Measurements from ENCODE around the gene RPGRIP1L. TPM values are rescaled to one million over a fixed set of nuclear protein-coding genes. Genes with fewer than 3 reads are reported as not detected.

Gene RPGRIP1L
- total and polyA plus RNA-seq, 2 donors (not counting 1 experiment from before 2014, with no cell fraction given), result 1.0 to 7.1 TPM

DNA sequence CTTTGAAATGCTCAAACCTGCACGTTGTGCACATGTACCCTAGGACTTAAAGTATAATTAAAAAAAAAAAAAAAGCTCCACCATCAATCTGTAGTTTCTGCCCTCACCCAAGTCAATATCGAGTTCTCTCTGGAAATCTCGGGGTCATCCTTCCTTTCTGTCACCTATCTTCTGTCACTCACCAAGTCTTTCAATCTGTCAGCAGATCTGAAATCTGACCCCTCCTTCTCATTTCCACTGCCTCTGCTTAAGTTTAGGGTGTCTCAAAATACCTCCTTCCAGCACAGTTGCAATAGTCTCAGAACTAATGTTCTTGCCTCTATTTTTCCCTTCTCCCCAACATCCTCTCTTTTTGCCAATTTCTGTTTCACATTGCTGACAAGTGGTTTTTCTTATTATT, 32.6 kb upstream of the RPGRIP1L start:
- H3K9me3 ChIP-seq (ENCODE audit: control extremely low read depth in 1 of 3, control insufficient read depth in 2 of 3, insufficient read depth in 1 of 3, low read length in 2 of 3), result no peaks in the 10 kb centered on the region
- Mint-ChIP-seq H3K4me1 (peaks cover 23% of the 10 kb centered on the region), H3K9me3 (ENCODE audit: insufficient read depth) (no peaks in the 10 kb centered on the region), H3K27me3 (no peaks in the 10 kb centered on the region), H3K4me3 (no peak overlapping the region), H3K27ac (no peak overlapping the region)
- no peak overlapping the region for H3K27ac ChIP-seq (ENCODE audit: low read length in 2 of 2)
- no peaks in the 10 kb centered on the region for H3K4me1 ChIP-seq (ENCODE audit: control insufficient read depth in 2 of 2, insufficient read depth in 2 of 2, low read length in 2 of 2)
- WGBS (ENCODE audit: insufficient coverage), result 100% methylated on average over 2 of the region's 3 CpGs
- POLR2A ChIA-PET, result no interaction called here
- no peak for TF ChIP-seq EZH2 (IDR thresholded peaks at IDR 0.05; ENCODE audit: borderline replicate concordance, insufficient read depth, low read depth, low read length, poor library complexity, severe bottlenecking)
- CTCF ChIA-PET, result interaction anchor here (1.2 kb wide), 1 partner anchor 8 kb away, joined by 3 read pairs; no protein-coding TSS in a partner anchor
- DNase-seq (no peak), ATAC-seq (ENCODE audit: low read depth) (no peak)
- H2AFZ ChIP-seq (ENCODE audit: insufficient read depth, low read depth, low read length, poor library complexity, severe bottlenecking), result no peak overlapping the region
- no peak overlapping the region for H3K4me2 ChIP-seq (replicated peaks; ENCODE audit: low read depth, low read length, poor library complexity, severe bottlenecking)
- peaks cover 28% of the 10 kb centered on the region for H4K20me1 ChIP-seq (ENCODE audit: control insufficient read depth, insufficient read depth, low read length, poor library complexity, severe bottlenecking)
- no peak overlapping the region for H3K9ac ChIP-seq (ENCODE audit: low read length)
- intact Hi-C loops (cut with micrococcal nuclease), result no loop called here
- H3K79me2 ChIP-seq (ENCODE audit: control insufficient read depth, insufficient read depth, low read length), result peaks cover 31% of the 10 kb centered on the region
- H3K27me3 ChIP-seq (replicated peaks in 1 of 4; ENCODE audit: control extremely low read depth in 1 of 4, control insufficient read depth in 3 of 4, insufficient read depth in 4 of 4, low read length in 3 of 4), result no peaks in the 10 kb centered on the region
- H3K4me3 ChIP-seq (ENCODE audit: control extremely low read depth in 1 of 5, extremely low read depth in 1 of 5, insufficient read depth in 1 of 5, low read depth in 2 of 5, low read length in 4 of 5), result no peak overlapping the region
- H3K36me3 ChIP-seq (replicated peaks in 1 of 2; ENCODE audit: control extremely low read depth in 1 of 2, control insufficient read depth in 1 of 2, extremely low read depth in 1 of 2, insufficient read depth in 2 of 2, low read length in 1 of 2), result no peaks in the 10 kb centered on the region

DNA sequence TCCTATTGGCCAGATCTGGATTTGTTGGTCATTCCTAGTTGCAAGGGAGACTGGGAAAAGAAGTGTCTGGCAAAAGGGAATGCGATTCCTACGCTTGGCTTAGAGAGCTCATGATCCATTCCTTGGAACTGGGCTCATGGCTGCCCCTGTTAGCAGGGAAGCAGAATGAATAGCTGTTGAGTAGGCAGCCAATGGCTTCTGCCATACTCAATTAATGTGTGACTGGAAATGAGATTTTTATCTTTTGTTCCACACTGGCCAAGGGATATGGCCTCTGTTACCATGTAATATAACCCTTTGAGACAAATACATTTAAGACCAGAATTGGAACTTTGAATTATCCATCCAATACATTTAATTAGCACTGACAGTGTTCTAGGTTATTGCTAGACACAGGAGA, 31.2 kb upstream of the RPGRIP1L start:
- Histone ChIP-seq H3K4me1 (ENCODE audit: control insufficient read depth in 2 of 2, insufficient read depth in 2 of 2, low read length in 2 of 2) (no peaks in the 10 kb centered on the region), H3K36me3 (replicated peaks in 1 of 2; ENCODE audit: control extremely low read depth in 1 of 2, control insufficient read depth in 1 of 2, extremely low read depth in 1 of 2, insufficient read depth in 2 of 2, low read length in 1 of 2) (no peaks in the 10 kb centered on the region), H3K9me3 (ENCODE audit: control extremely low read depth in 1 of 3, control insufficient read depth in 2 of 3, insufficient read depth in 1 of 3, low read length in 2 of 3) (no peaks in the 10 kb centered on the region), H2AFZ (ENCODE audit: insufficient read depth, low read depth, low read length, poor library complexity, severe bottlenecking) (no peak overlapping the region), H3K27me3 (replicated peaks in 1 of 4; ENCODE audit: control extremely low read depth in 1 of 4, control insufficient read depth in 3 of 4, insufficient read depth in 4 of 4, low read length in 3 of 4) (no peaks in the 10 kb centered on the region), H3K4me3 (ENCODE audit: control extremely low read depth in 1 of 5, extremely low read depth in 1 of 5, insufficient read depth in 1 of 5, low read depth in 2 of 5, low read length in 4 of 5) (no peak overlapping the region), H3K9ac (ENCODE audit: low read length) (no peak overlapping the region), H3K79me2 (ENCODE audit: control insufficient read depth, insufficient read depth, low read length) (peaks cover 38% of the 10 kb centered on the region), H3K27ac (ENCODE audit: low read length in 2 of 2) (no peak overlapping the region), H4K20me1 (ENCODE audit: control insufficient read depth, insufficient read depth, low read length, poor library complexity, severe bottlenecking) (peaks cover 29% of the 10 kb centered on the region), H3K4me2 (replicated peaks; ENCODE audit: low read depth, low read length, poor library complexity, severe bottlenecking) (no peak overlapping the region)
- WGBS (ENCODE audit: insufficient coverage), result 100% methylated on average over 2 of the region's 2 CpGs
- ChIA-PET POLR2A (no interaction called here), CTCF (no interaction called here)
- intact Hi-C loops (cut with micrococcal nuclease), result no loop called here
- Mint-ChIP-seq H3K4me1 (peaks cover 25% of the 10 kb centered on the region), H3K27me3 (no peaks in the 10 kb centered on the region), H3K9me3 (ENCODE audit: insufficient read depth) (no peaks in the 10 kb centered on the region), H3K4me3 (no peak overlapping the region), H3K27ac (no peak overlapping the region)
- DNase-seq (no peak), ATAC-seq (ENCODE audit: low read depth) (no peak)
- TF ChIP-seq, protein P1, sequence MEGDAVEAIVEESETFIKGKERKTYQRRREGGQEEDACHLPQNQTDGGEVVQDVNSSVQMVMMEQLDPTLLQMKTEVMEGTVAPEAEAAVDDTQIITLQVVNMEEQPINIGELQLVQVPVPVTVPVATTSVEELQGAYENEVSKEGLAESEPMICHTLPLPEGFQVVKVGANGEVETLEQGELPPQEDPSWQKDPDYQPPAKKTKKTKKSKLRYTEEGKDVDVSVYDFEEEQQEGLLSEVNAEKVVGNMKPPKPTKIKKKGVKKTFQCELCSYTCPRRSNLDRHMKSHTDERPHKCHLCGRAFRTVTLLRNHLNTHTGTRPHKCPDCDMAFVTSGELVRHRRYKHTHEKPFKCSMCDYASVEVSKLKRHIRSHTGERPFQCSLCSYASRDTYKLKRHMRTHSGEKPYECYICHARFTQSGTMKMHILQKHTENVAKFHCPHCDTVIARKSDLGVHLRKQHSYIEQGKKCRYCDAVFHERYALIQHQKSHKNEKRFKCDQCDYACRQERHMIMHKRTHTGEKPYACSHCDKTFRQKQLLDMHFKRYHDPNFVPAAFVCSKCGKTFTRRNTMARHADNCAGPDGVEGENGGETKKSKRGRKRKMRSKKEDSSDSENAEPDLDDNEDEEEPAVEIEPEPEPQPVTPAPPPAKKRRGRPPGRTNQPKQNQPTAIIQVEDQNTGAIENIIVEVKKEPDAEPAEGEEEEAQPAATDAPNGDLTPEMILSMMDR (IDR thresholded peaks at IDR 0.05), result no peak
- no peak for TF ChIP-seq EZH2 (IDR thresholded peaks at IDR 0.05; ENCODE audit: borderline replicate concordance, insufficient read depth, low read depth, low read length, poor library complexity, severe bottlenecking)
